MCF 10A (cell line): ENCODE data around the gene UNKL. TPM values are rescaled to one million over a fixed set of nuclear protein-coding genes. Genes with fewer than 3 reads are reported as not detected.

Source experiments
- BruUV-seq: library from RNA; stranded (reverse); fragments of 400-500 nt; replicated peaks from 2 replicates; lab custom pipeline; 2021; lab: Mats Ljungman, UMichigan
- CTCF ChIA-PET: fragments of 300-600 bp; sonication (Branson Sonifier 250); formaldehyde crosslinking; extraction: SDS; loops from one replicate; lab custom pipeline; 2021; ENCODE audit warnings: antibody characterized with exemption, inconsistent platforms; lab: Yijun Ruan, JAX
- POLR2A ChIA-PET: fragments of 300-600, 350-650 bp; sonication (Branson Sonifier 250); formaldehyde crosslinking; extraction: SDS; loops from one replicate; lab custom pipeline; 2020; ENCODE audit warnings: antibody characterized with exemption, inconsistent platforms; lab: Yijun Ruan, JAX
- DNase-seq: peaks from one replicate; pipeline ENCODE4 v3.0.0-alpha.2; 2018; ENCODE audit not compliant: unreplicated experiment
- H3K27ac Mint-ChIP-seq: one replicate; pipeline ENCODE4 v1.8.0; 2022; ENCODE audit warnings: mild to moderate bottlenecking, low read depth, mixed read lengths; ENCODE audit not compliant: unreplicated experiment
- H3K27me3 Mint-ChIP-seq: one replicate; pipeline ENCODE4 v1.8.0; 2022; ENCODE audit warnings: mixed read lengths; ENCODE audit not compliant: insufficient read depth, unreplicated experiment
- H3K36me3 Mint-ChIP-seq: one replicate; pipeline ENCODE4 v1.8.0; 2022; ENCODE audit warnings: mild to moderate bottlenecking, moderate library complexity, mixed read lengths; ENCODE audit not compliant: insufficient read depth, unreplicated experiment
- H3K4me1 Mint-ChIP-seq: one replicate; pipeline ENCODE4 v1.8.0; 2022; ENCODE audit warnings: mixed read lengths; ENCODE audit not compliant: insufficient read depth, unreplicated experiment
- H3K4me3 Mint-ChIP-seq: one replicate; pipeline ENCODE4 v1.8.0; 2022; ENCODE audit warnings: mild to moderate bottlenecking, moderate library complexity, mixed read lengths; ENCODE audit not compliant: unreplicated experiment
- H3K9me3 Mint-ChIP-seq: one replicate; pipeline ENCODE4 v1.8.0; 2022; ENCODE audit warnings: mixed read lengths; ENCODE audit not compliant: unreplicated experiment
- CTCF ChIP-seq: fragments of 200-600 bp; IDR thresholded peaks from one replicate; pipeline ENCODE4 v1.8.0; 2022; ENCODE audit warnings: antibody characterized with exemption, mild to moderate bottlenecking; ENCODE audit not compliant: unreplicated experiment
- intact Hi-C: fragments of 100-400 bp; cut with micrococcal nuclease; formaldehyde crosslinking; loops from 2 replicates; pipeline ENCODE4 v1.14.1; 2022
- total RNA-seq: library from RNA; stranded (reverse); gene quantifications from 2 replicates; pipeline ENCODE4 v1.2.3, GENCODE V29; 2022

UNKL gene
- total RNA-seq, 1 experiment from 2014 or later: 12.3 TPM

- no peak overlapping the region for H3K4me3 Mint-ChIP-seq
- intact Hi-C loops: loop anchor here (10.0 kb wide), 2 partner anchors 119 to 281 kb away; partner anchors contain the start of genes MAPK8IP3 and UBE2I
Observed at GRCh38 chr16:1424028-1424427, 9.5 kb upstream of the UNKL start.

GRCh38 chr16:1422076-1422475 lies 7.6 kb upstream of the UNKL start:
- no peak overlapping the region for H3K27ac Mint-ChIP-seq
- ChIA-PET CTCF (interaction anchor here (0.6 kb wide), 1 partner anchor 246 kb away, joined by 3 read pairs; no protein-coding TSS in a partner anchor), POLR2A (interaction anchor here (0.7 to 2.4 kb wide), 4 partner anchors 15 to 361 kb away, joined by 3 to 13 read pairs (median 6); partner anchors contain the start of genes NUBP2, SPSB3 and TELO2)
- no peak for TF ChIP-seq CTCF
- peaks cover 11% of the 10 kb centered on the region for H3K36me3 Mint-ChIP-seq
- intact Hi-C loops: loop anchor here (10.0 kb wide), 2 partner anchors 117 to 283 kb away; partner anchors contain the start of genes MAPK8IP3 and UBE2I
- H3K4me1 Mint-ChIP-seq: no peaks in the 10 kb centered on the region
- no TSS peak for BruUV-seq
- no peaks in the 10 kb centered on the region for H3K9me3 Mint-ChIP-seq
- DNase-seq: no peak
- no peaks in the 10 kb centered on the region for H3K27me3 Mint-ChIP-seq
- H3K4me3 Mint-ChIP-seq: peak overlapping the region; percentile 86

More at GRCh38 chr16:1424028-1424427, 9.5 kb upstream of the UNKL start:
- no peak for TF ChIP-seq CTCF
- Mint-ChIP-seq H3K4me1 (no peaks in the 10 kb centered on the region), H3K27ac (no peak overlapping the region), H3K9me3 (no peaks in the 10 kb centered on the region), H3K36me3 (peaks cover 2% of the 10 kb centered on the region), H3K27me3 (no peaks in the 10 kb centered on the region)
- BruUV-seq: no TSS peak
- CTCF ChIA-PET: no interaction called here
- no peak for DNase-seq
- POLR2A ChIA-PET: interaction anchor here (1.2 kb wide), 1 partner anchor 34 kb away, joined by 3 read pairs; no protein-coding TSS in a partner anchor

GRCh38 chr16:1420111-1420539 lies 5.6 kb upstream of the UNKL start:
- Mint-ChIP-seq H3K4me3 (peak overlapping the region; percentile 86), H3K4me1 (no peaks in the 10 kb centered on the region), H3K36me3 (peaks cover 11% of the 10 kb centered on the region), H3K9me3 (no peaks in the 10 kb centered on the region), H3K27ac (peak overlapping the region; percentile 95), H3K27me3 (no peaks in the 10 kb centered on the region)
- BruUV-seq: TSS peak; percentile 85
- POLR2A ChIA-PET: interaction anchor here (0.6 to 2.4 kb wide), 32 partner anchors 8 to 705 kb away, joined by 3 to 15 read pairs (median 4); partner anchors contain the start of genes CHTF18, CRAMP1, EME2 and IFT140
- DNase-seq: no peak
- intact Hi-C loops: loop anchor here (10.0 kb wide), 2 partner anchors 115 to 285 kb away; partner anchors contain the start of genes MAPK8IP3 and UBE2I
- CTCF ChIA-PET: interaction anchor here (0.6 to 0.8 kb wide), 3 partner anchors 59 to 1599 kb away, joined by 3 to 7 read pairs (median 4); no protein-coding TSS in a partner anchor
- no peak for TF ChIP-seq CTCF

GRCh38 chr16:1416521-1416941 lies 2.0 kb upstream of the UNKL start:
- Mint-ChIP-seq H3K4me1 (no peaks in the 10 kb centered on the region), H3K27ac (peak overlapping the region; percentile 59), H3K27me3 (no peaks in the 10 kb centered on the region), H3K36me3 (peaks cover 11% of the 10 kb centered on the region), H3K9me3 (no peaks in the 10 kb centered on the region), H3K4me3 (no peak overlapping the region)
- CTCF ChIA-PET: interaction anchor here (0.9 to 1.0 kb wide), 2 partner anchors 12 to 351 kb away, joined by 4 read pairs; no protein-coding TSS in a partner anchor
- POLR2A ChIA-PET: interaction anchor here (0.8 to 0.9 kb wide), 2 partner anchors 63 to 555 kb away, joined by 3 read pairs; partner anchors contain the start of gene TBL3
- DNase-seq: no peak
- no TSS peak for BruUV-seq
- TF ChIP-seq CTCF: no peak
- intact Hi-C loops: no loop called here
